IMR-90 (cell line): ENCODE results near the gene SCYGR5.

Experiments
- POLR2A ChIP-seq: IDR thresholded peaks from 2 replicates; pipeline ENCODE4 v1.6.1; 2012; ENCODE audit warnings: mild to moderate bottlenecking, low read depth, low read length
- RFX5 ChIP-seq: IDR thresholded peaks from 2 replicates; pipeline ENCODE4 v1.8.0; 2012; ENCODE audit warnings: low read depth, mild to moderate bottlenecking, low read length, moderate library complexity
- USF2 ChIP-seq: fragments of 150-350 bp; IDR thresholded peaks from 2 replicates; pipeline ENCODE4 v1.6.1; 2017; ENCODE audit warnings: mild to moderate bottlenecking, antibody characterized with exemption, low read length, low read depth
- TF ChIP-seq, protein P1 (sequence below): conservative IDR thresholded peaks from 2 replicates; pipeline ENCODE4 v1.5.1; 2012; ENCODE audit warnings: mild to moderate bottlenecking, low read depth, low read length, improper control_type of control experiment

GRCh38 chr2:227710986-227711385 lies 44.4 kb downstream of the SCYGR5 start:
- no peak for TF ChIP-seq USF2
- TF ChIP-seq, protein P1, sequence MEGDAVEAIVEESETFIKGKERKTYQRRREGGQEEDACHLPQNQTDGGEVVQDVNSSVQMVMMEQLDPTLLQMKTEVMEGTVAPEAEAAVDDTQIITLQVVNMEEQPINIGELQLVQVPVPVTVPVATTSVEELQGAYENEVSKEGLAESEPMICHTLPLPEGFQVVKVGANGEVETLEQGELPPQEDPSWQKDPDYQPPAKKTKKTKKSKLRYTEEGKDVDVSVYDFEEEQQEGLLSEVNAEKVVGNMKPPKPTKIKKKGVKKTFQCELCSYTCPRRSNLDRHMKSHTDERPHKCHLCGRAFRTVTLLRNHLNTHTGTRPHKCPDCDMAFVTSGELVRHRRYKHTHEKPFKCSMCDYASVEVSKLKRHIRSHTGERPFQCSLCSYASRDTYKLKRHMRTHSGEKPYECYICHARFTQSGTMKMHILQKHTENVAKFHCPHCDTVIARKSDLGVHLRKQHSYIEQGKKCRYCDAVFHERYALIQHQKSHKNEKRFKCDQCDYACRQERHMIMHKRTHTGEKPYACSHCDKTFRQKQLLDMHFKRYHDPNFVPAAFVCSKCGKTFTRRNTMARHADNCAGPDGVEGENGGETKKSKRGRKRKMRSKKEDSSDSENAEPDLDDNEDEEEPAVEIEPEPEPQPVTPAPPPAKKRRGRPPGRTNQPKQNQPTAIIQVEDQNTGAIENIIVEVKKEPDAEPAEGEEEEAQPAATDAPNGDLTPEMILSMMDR: no peak
- no peak for TF ChIP-seq POLR2A
- TF ChIP-seq RFX5: no peak
